HEK293 (cell line): ENCODE results near the gene SCD.

Experiments
- CTCF ChIA-PET: fragments of 350-600 bp; formaldehyde crosslinking; extraction: SDS; loops from one replicate; lab custom pipeline; 2021; ENCODE audit warnings: antibody characterized with exemption; lab: Yijun Ruan, JAX
- POLR2A ChIA-PET: fragments of 300-600 bp; formaldehyde crosslinking; extraction: SDS; loops from one replicate; lab custom pipeline; 2020; ENCODE audit warnings: antibody characterized with exemption, inconsistent platforms; lab: Yijun Ruan, JAX
- H3K27ac ChIP-seq: fragments of 200-500 bp; sonication (Bioruptor generic); 2 replicates; pipeline ENCODE4 v1.5.1; 2014; ENCODE audit warnings: low read depth, low read length, control low read depth, inconsistent platforms; ENCODE audit errors: extremely low read depth
- H3K36me3 ChIP-seq, 2 experiments: fragments of 200-500 bp in 1 of 2; sonication (Bioruptor generic) in 1 of 2; 1 replicate in 1 of 2; 2 replicates in 1 of 2; pipeline ENCODE4 v1.5.1; 2014 to 2017; ENCODE audit warnings: inconsistent platforms in 2 of 2, low read length in 2 of 2; ENCODE audit not compliant: control insufficient read depth in 2 of 2, insufficient read depth in 1 of 2
- H3K4me1 ChIP-seq: fragments of 200-500 bp; sonication (Bioruptor generic); 2 replicates; pipeline ENCODE4 v1.5.1; 2014; ENCODE audit warnings: mild to moderate bottlenecking, low read length, inconsistent platforms; ENCODE audit not compliant: control insufficient read depth, insufficient read depth
- H3K4me3 ChIP-seq: 2 replicates; pipeline ENCODE4 v1.5.1; 2011; ENCODE audit warnings: low read depth, mild to moderate bottlenecking, control low read depth, low read length, moderate library complexity
- H3K9me3 ChIP-seq: fragments of 200-500 bp; sonication (Bioruptor generic); 2 replicates; pipeline ENCODE4 v1.5.1; 2014; ENCODE audit warnings: low read depth, low read length, inconsistent platforms; ENCODE audit not compliant: control insufficient read depth, insufficient read depth
- ATF2 ChIP-seq: fragments of 450-650 bp; formaldehyde crosslinking; IDR thresholded peaks from 2 replicates; pipeline ENCODE4 v1.5.1; 2016; ENCODE audit warnings: missing biosample characterization, missing genetic modification characterization, low read depth
- BCL11A ChIP-seq: fragments of 450-650 bp; formaldehyde crosslinking; IDR thresholded peaks from 2 replicates; pipeline ENCODE4 v1.5.1; 2016; ENCODE audit warnings: low read depth, missing biosample characterization, missing genetic modification characterization
- CTCF ChIP-seq: fragments of 450-650 bp; formaldehyde crosslinking; IDR thresholded peaks from 2 replicates; pipeline ENCODE4 v1.5.1; 2016; ENCODE audit warnings: missing biosample characterization, missing genetic modification characterization
- EGR2 ChIP-seq: fragments of 450-650 bp; formaldehyde crosslinking; IDR thresholded peaks from 2 replicates; pipeline ENCODE4 v1.5.1; 2016; ENCODE audit warnings: low read depth, missing biosample characterization, missing genetic modification characterization
- ELK4 ChIP-seq: IDR thresholded peaks from 2 replicates; pipeline ENCODE4 v1.6.1; 2011; ENCODE audit warnings: mild to moderate bottlenecking, low read depth, low read length, borderline replicate concordance
- HIC1 ChIP-seq: fragments of 450-650 bp; formaldehyde crosslinking; IDR thresholded peaks from 2 replicates; pipeline ENCODE4 v1.5.1; 2016; ENCODE audit warnings: missing biosample characterization, missing genetic modification characterization
- HOXC10 ChIP-seq: sonication (generic); formaldehyde crosslinking; IDR thresholded peaks from 2 replicates; pipeline ENCODE4 v1.8.1; 2023; ENCODE audit warnings: mild to moderate bottlenecking, missing genetic modification reagents
- IKZF3 ChIP-seq: fragments of 450-650 bp; IDR thresholded peaks from 2 replicates; pipeline ENCODE4 v1.5.0; 2018; ENCODE audit warnings: missing biosample characterization, mild to moderate bottlenecking, missing genetic modification characterization, moderate library complexity
- KLF17 ChIP-seq: fragments of 450-650 bp; formaldehyde crosslinking; IDR thresholded peaks from 2 replicates; pipeline ENCODE4 v1.5.1; 2016; ENCODE audit warnings: missing biosample characterization, missing genetic modification characterization
- ZBTB10 ChIP-seq: fragments of 450-650 bp; formaldehyde crosslinking; IDR thresholded peaks from 2 replicates; pipeline ENCODE4 v1.5.1; 2016; ENCODE audit warnings: missing biosample characterization, missing genetic modification characterization
- ZFP41 ChIP-seq: fragments of 450-650 bp; formaldehyde crosslinking; IDR thresholded peaks from 2 replicates; pipeline ENCODE4 v1.5.1; 2016; ENCODE audit warnings: missing biosample characterization, missing genetic modification characterization, borderline replicate concordance
- ZNF121 ChIP-seq: fragments of 450-650 bp; formaldehyde crosslinking; IDR thresholded peaks from 2 replicates; pipeline ENCODE4 v1.5.1; 2016; ENCODE audit warnings: missing biosample characterization, missing genetic modification characterization
- ZNF140 ChIP-seq: fragments of 450-650 bp; formaldehyde crosslinking; IDR thresholded peaks from 2 replicates; pipeline ENCODE4 v1.5.1; 2016; ENCODE audit warnings: missing biosample characterization, missing genetic modification characterization
- ZNF148 ChIP-seq: fragments of 450-650 bp; formaldehyde crosslinking; IDR thresholded peaks from 2 replicates; pipeline ENCODE4 v1.5.0; 2017; ENCODE audit warnings: missing biosample characterization, missing genetic modification characterization, borderline replicate concordance
- ZNF433 ChIP-seq: fragments of 450-650 bp; formaldehyde crosslinking; IDR thresholded peaks from 2 replicates; pipeline ENCODE4 v1.5.1; 2016; ENCODE audit warnings: missing biosample characterization, missing genetic modification characterization, low read depth
- ZNF571 ChIP-seq: fragments of 450-650 bp; formaldehyde crosslinking; IDR thresholded peaks from 2 replicates; pipeline ENCODE4 v1.5.0; 2017; ENCODE audit warnings: missing biosample characterization, missing genetic modification characterization
- ZNF707 ChIP-seq: fragments of 450-650 bp; formaldehyde crosslinking; IDR thresholded peaks from 2 replicates; pipeline ENCODE4 v1.5.1; 2016; ENCODE audit warnings: missing biosample characterization, missing genetic modification characterization
- ZNF768 ChIP-seq: fragments of 450-650 bp; formaldehyde crosslinking; IDR thresholded peaks from 2 replicates; pipeline ENCODE4 v1.5.1; 2018; ENCODE audit warnings: missing biosample characterization, mild to moderate bottlenecking, missing genetic modification characterization
- ZNF843 ChIP-seq: fragments of 450-650 bp; formaldehyde crosslinking; IDR thresholded peaks from 2 replicates; pipeline ENCODE4 v1.5.1; 2016; ENCODE audit warnings: missing biosample characterization, missing genetic modification characterization

SCD gene

GRCh38 chr10:100372415-100373297 lies 25.6 kb downstream of the SCD start (continued):
- TF ChIP-seq HOXC10 (CRISPR knock-in tag) (no peak), BCL11A (tag by site-specific recombination) (peak; percentile 11; the same call in 1 of the 2 replicates), ZNF121 (peak; percentile 97), ELK4 (no peak), ZNF707 (tag by site-specific recombination) (no peak), ZFP41 (tag by site-specific recombination) (no peak), ZNF843 (tag by site-specific recombination) (no peak), ZNF571 (tag by site-specific recombination) (no peak), ATF2 (tag by site-specific recombination) (no peak), CTCF (tag by site-specific recombination) (peak; percentile 47)
- TF ChIP-seq, all 188 proteins: peak for 5

- Histone ChIP-seq H3K27ac (peak overlapping the region; percentile 97), H3K4me3 (peak overlapping the region; percentile 49), H3K9me3 (no peaks in the 10 kb centered on the region), H3K36me3 (no peaks in the 10 kb centered on the region), H3K4me1 (peaks cover 21% of the 10 kb centered on the region)
- POLR2A ChIA-PET, result interaction anchor here (0.6 to 2.1 kb wide), 15 partner anchors 9 to 145 kb away, joined by 3 to 71 read pairs (median 5); partner anchors contain the start of genes BLOC1S2 and SCD
- CTCF ChIA-PET, result interaction anchor here (0.7 to 2.2 kb wide), 7 partner anchors 22 to 371 kb away, joined by 3 to 13 read pairs (median 3); no protein-coding TSS in a partner anchor
- TF ChIP-seq KLF17 (tag by site-specific recombination) (0 out of 2 replicates have a peak, but pooled peaks have one; percentile 13), ZBTB10 (tag by site-specific recombination) (peak; percentile 51), IKZF3 (tag by site-specific recombination) (peak; percentile 97), ZNF433 (tag by site-specific recombination) (no peak), EGR2 (tag by site-specific recombination) (peak; percentile 90), ZNF148 (tag by site-specific recombination) (no peak), HIC1 (tag by site-specific recombination) (no peak; the same call in 1 of the 2 replicates), ZNF768 (tag by site-specific recombination) (no peak), ZNF140 (tag by site-specific recombination) (no peak)
Observed at GRCh38 chr10:100373298-100374199, 26.5 kb downstream of the SCD start.
